ENCODE data around the gene KIF4B.
"Not testable (repeated sequence)": the region's sequence is repeated elsewhere in the genome, so short reads cannot be mapped to it uniquely, and the experiment has no call there.

The KIF4B gene, protein sequence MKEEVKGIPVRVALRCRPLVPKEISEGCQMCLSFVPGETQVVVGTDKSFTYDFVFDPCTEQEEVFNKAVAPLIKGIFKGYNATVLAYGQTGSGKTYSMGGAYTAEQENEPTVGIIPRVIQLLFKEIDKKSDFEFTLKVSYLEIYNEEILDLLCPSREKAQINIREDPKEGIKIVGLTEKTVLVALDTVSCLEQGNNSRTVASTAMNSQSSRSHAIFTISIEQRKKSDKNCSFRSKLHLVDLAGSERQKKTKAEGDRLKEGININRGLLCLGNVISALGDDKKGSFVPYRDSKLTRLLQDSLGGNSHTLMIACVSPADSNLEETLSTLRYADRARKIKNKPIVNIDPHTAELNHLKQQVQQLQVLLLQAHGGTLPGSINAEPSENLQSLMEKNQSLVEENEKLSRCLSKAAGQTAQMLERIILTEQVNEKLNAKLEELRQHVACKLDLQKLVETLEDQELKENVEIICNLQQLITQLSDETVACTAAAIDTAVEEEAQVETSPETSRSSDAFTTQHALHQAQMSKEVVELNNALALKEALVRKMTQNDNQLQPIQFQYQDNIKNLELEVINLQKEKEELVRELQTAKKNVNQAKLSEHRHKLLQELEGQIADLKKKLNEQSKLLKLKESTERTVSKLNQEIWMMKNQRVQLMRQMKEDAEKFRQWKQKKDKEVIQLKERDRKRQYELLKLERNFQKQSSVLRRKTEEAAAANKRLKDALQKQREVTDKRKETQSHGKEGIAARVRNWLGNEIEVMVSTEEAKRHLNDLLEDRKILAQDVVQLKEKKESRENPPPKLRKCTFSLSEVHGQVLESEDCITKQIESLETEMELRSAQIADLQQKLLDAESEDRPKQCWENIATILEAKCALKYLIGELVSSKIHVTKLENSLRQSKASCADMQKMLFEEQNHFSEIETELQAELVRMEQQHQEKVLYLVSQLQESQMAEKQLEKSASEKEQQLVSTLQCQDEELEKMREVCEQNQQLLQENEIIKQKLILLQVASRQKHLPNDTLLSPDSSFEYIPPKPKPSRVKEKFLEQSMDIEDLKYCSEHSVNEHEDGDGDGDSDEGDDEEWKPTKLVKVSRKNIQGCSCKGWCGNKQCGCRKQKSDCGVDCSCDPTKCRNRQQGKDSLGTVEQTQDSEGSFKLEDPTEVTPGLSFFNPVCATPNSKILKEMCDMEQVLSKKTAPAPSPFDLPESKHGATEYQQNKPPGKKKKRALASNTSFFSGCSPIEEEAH

GRCh38 chr5:155013526-155013925 lies at the start of gene KIF4B:
KIF4B (plus strand) TSS chr5:155013755; CDS start chr5:155013860, 105 bp downstream.
- DNase-seq = no peak

- DNase-seq = no peak
Observed at GRCh38 chr5:154966081-154966841, 47.3 kb upstream of the KIF4B start.

GRCh38 chr5:154966874-154967273 lies 46.7 kb upstream of the KIF4B start:
- DNase-seq = no peak

DNA sequence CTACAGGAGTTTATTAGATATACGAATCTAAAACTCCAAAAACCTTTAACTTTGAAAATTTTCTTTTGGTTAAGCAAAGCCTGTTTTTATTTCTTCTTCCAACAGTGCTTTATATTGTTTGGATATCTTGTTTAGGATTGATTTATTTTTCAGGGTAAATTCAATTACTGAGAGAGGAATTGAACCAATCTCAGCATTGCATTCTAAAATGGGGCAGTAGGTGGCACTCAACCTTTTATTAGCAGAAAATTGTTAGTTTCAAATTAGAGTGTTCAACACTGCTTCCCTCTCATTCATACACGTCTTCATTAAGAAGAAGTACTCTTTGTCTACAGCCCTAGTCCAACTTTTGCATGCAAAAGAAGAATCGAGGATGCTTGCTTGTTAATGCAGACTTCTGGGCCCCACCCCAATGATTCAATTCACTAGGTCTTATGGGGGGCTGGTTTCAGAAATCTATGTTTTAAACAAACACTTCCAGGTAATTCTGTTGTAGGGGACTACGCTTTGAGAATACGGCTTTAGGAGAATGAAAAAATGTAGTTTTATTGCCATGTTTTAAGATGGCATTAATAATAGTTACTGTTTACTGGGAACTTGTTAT lies 46.0 kb upstream of the KIF4B start:
- DNase-seq = no peak

DNA sequence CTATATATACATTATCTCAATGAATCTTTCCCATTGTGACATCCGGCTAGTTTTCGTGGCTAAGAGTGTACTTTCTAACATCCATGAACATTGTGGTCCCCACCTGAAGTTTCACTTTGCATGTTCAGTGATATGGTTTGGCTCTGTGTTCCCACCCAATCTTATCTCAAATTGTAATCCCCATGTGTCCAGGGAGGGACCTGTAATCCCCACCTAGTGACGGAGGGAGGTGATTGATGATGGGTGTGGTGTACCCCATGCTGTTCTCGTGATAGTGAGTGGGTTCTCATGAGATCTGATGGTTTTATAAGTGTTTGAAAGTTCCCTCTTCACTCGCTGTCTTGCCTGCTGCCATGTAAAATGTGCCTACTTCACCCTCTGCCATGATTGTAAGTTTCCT lies 44.6 kb upstream of the KIF4B start:
- no peak for DNase-seq

GRCh38 chr5:154970759-154971158 lies 42.8 kb upstream of the KIF4B start:
- DNase-seq = no peak

GRCh38 chr5:154971501-154971900 lies 42.1 kb upstream of the KIF4B start:
- DNase-seq = no peak

GRCh38 chr5:154972476-154973080 lies 41.0 kb upstream of the KIF4B start:
- peak; percentile 14 for DNase-seq

GRCh38 chr5:154976082-154976481 lies 37.5 kb upstream of the KIF4B start:
- not testable (repeated sequence) for DNase-seq

DNA sequence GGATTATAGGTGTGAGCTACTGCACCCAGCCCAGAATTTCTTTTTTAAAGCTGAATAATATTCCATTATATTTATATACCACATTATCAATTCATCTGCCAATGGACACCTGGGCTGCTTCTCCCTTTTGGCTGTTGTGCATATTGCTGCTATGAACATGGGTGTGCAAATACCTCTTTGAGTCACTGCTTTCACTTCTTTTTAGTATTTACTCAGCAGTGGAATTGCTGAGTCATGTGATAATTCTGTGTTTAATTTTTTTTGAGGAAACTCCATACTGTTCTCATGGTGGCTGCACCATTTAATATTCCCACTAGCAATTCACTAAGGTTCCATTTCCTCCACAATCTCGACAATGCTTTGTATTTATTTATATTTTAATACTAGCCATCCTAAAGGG lies 36.1 kb upstream of the KIF4B start:
- DNase-seq = no peak

GRCh38 chr5:154978294-154978693 lies 35.3 kb upstream of the KIF4B start:
- DNase-seq = not testable (repeated sequence)

- no peak for DNase-seq
Observed at GRCh38 chr5:154984946-154985516, 28.5 kb upstream of the KIF4B start.

- no peak for DNase-seq
Observed at GRCh38 chr5:154986151-154986550, 27.4 kb upstream of the KIF4B start.

- DNase-seq = no peak
Observed at GRCh38 chr5:154989626-154990025, 23.9 kb upstream of the KIF4B start.

DNA sequence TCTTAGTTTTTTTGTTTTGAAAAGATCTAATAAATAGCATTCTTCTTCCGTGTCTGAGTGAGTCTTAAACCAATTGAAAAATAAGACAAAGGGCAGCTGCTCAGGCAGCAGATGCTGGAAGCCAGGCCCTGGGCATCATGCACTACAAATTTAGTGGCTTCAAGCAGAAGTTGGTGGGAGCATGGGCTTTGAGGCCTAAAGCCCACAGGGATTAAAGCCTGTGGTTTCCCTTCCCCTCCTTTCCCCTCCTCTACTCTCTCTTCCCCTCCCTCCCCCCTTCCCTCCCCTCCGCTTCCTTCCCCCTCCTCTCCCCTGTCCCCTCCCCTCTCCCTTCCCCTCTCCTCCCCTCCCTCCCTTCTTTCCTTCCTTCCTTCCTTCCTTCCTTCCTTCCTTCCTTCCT lies 20.1 kb upstream of the KIF4B start:
- no peak for DNase-seq

- DNase-seq = no peak
Observed at GRCh38 chr5:154995679-154996078, 17.9 kb upstream of the KIF4B start.

DNA sequence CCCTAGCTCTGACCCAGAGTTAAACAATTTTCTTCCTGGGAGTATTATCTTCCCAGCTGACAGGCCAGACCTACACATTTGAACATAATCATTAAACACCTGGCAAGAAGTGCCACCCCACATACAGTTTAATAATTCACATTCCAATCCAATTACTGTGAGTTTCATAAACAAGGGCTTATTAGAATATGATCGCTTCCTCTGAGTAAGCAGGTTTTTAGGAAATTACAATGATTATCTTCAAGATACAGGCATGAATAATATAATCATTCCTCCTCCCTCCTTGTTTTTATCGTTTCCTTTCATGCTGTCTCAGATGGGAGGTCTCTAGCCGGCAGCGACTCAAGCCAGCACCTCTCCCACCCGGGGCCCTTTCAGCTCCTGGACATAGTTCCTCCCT lies 15.8 kb upstream of the KIF4B start:
- DNase-seq = no peak

- DNase-seq = no peak
Observed at GRCh38 chr5:154999865-155000264, 13.7 kb upstream of the KIF4B start.

DNA sequence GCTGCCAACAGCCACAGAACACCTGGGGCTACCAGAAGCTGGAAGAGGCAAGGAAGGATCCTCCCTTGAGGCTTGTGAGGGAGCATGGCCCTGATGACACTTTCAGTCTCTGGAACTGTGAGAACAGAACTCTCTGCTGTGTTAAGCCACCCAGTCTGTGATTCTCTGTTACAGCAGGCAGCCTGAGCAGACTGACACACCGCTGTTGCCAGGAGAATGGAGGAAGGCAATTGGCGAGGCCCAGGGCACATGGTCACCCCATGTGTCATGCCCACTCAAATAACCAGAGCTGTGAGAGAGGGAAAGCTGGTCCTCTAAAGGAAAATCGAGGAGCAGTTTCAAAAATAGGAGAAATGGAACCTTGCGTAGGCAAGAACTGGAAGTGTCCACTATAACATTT lies 12.0 kb upstream of the KIF4B start:
- no peak for DNase-seq

DNA sequence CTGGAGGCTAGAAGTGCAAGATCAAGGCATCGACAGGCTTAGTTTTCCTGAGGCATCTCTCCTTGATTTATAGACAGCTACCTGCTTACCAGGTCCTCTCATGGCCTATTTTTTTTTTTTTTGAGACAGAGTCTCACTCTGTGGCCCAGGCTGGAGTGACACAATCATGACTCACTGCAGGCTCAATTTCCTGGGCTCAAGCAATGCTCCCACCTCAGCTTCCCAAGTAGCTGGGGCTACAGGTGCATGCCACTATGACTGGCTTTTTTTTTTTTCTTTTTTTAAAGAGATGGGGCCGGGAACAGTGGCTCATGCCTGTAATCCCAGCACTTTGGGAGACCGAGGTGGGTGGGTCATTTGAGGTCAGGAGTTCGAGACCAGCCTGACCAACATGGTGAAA lies 10.8 kb upstream of the KIF4B start:
- DNase-seq = not testable (repeated sequence)

DNA sequence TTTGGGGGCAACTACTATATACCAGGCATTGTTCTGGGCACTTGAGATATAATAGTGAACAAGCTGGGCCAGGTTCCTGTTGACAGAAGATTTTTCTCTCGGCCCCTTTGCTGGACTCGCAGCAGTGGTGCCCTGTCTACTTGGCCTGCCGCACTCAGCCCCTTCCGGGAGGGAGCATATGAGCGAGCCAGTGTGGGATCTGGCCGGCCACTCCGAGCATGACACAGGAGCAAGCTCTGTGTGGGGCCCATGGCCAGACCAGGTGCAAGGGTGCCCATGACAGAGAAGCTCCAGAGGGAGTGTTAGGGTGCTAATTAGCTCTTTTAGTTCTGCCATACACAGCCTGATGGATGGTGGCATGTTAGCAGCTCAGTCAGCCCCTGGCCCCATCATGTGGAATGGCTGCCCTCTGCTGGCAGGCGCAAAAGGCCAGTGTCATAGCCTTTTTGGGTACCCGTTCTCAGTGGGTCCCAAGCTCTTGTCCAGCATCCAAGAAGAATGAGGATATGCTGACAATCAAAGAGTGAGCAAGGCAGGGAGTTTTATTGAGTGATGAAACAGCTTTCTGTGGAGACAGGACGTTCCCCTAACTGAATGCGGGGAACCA lies 9.3 kb upstream of the KIF4B start:
- DNase-seq = no peak

Data from NCI-H2029 treated with DMSO at 0.1 percent for 48 hours (cell line).